Left lung (tissue), 14 donors: Measurements from ENCODE around the gene KRTAP8-1. TPM values are rescaled to one million over a fixed set of nuclear protein-coding genes. Genes with fewer than 3 reads are reported as not detected.
A peak's percentile ranks its signal among the peaks of the same experiment; 100 is the strongest.

ENCODE experiments used
- ATAC-seq: fragments of 200-7000 bp; cut with Tn5 transposase; one replicate; pipeline ENCODE4 v1.9.1; 2020; ENCODE audit warnings: moderate library complexity
- DNase-seq, 4 donors: peaks; one replicate each; pipeline ENCODE4 v3.0.0-alpha.2; 2013 to 2020
- H3K27ac ChIP-seq, 2 donors: fragments of 200-600 bp; sonication (generic) in 1 of 2; one replicate each; pipeline versions ENCODE4 v1.5.0 to v1.8.0; 2020 to 2021
- H3K27me3 ChIP-seq, 2 donors: fragments of 200-600 bp; sonication (generic) in 1 of 2; one replicate each; pipeline versions ENCODE4 v1.5.0 to v1.8.0; 2020 to 2021
- H3K36me3 ChIP-seq, 2 donors: fragments of 200-600 bp; sonication (generic) in 1 of 2; one replicate each; pipeline versions ENCODE4 v1.5.0 to v1.8.0; 2020 to 2021
- H3K4me1 ChIP-seq, 2 donors: fragments of 200-600 bp; one replicate each; pipeline ENCODE4 v1.8.0; 2021
- H3K4me3 ChIP-seq, 2 donors: fragments of 200-600 bp; sonication (generic) in 1 of 2; one replicate each; pipeline versions ENCODE4 v1.5.0 to v1.8.0; 2020 to 2021; ENCODE audit warnings: mild to moderate bottlenecking in 1 of 2
- H3K9me3 ChIP-seq, 2 donors: fragments of 200-600 bp; sonication (generic) in 1 of 2; one replicate each; pipeline versions ENCODE4 v1.5.0 to v1.8.0; 2020 to 2021
- intact Hi-C, 2 donors: fragments of 100-400 bp; cut with DNase I; formaldehyde crosslinking; loops; one replicate each; pipeline versions ENCODE4 v1.11.2 to v1.14.2; 2022
- long read RNA-seq, 12 donors: library from polyadenylated mRNA in 2 of 12; unstranded in 2 of 12; transcript quantifications; one replicate each; pipeline ENCODE4 v2.0.0 and lab custom pipeline, GENCODE V29; 2019 to 2026
- polyA plus RNA-seq, 6 donors: library from polyadenylated mRNA; unstranded; fragments of 120-200 nt; gene quantifications; one replicate each; pipeline ENCODE4 v1.2.1, GENCODE V29; 2013; ENCODE audit not compliant: insufficient read length in 6 of 6
- total RNA-seq, 2 donors: library from RNA; stranded (reverse); fragmentation: NEBNext Ultra II Directional; extraction: Animal tissue kit (Norgen Biotek cat#: 25700); gene quantifications; one replicate each; pipeline ENCODE4 v1.2.1, GENCODE V29; 2021
- TF ChIP-seq, protein P1 (sequence below), 2 donors: fragments of 200-600 bp; sonication (generic) in 1 of 2; IDR thresholded peaks; one replicate each; pipeline versions ENCODE4 v1.5.0 to v1.8.0; 2021; ENCODE audit warnings: antibody characterized with exemption in 2 of 2
- donor health status: DM: no; HTN: yes; CAD: no.
- donor health status: DM: no; HTN: no; CAD: no.

The KRTAP8-1 gene, protein sequence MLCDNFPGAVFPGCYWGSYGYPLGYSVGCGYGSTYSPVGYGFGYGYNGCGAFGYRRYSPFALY
- total RNA-seq = not detected
- not detected for polyA plus RNA-seq
- long read RNA-seq, donor 1 = 0 reads
- long read RNA-seq, donor 2 = 0 reads
- long read RNA-seq, donor 3 = 0 reads
- long read RNA-seq, donor 4 = 0 reads
- long read RNA-seq, donor 5 = 0 reads
- long read RNA-seq, donor 6 = 0 reads
- long read RNA-seq, donor 7 = 0 reads
- long read RNA-seq, donor 8 = 0 reads
- long read RNA-seq, donor 9 = 0 reads
- long read RNA-seq, donor 10 = 0 reads
- long read RNA-seq, donor 11 = 0 reads
- long read RNA-seq, donor 12 = 0 reads

DNA sequence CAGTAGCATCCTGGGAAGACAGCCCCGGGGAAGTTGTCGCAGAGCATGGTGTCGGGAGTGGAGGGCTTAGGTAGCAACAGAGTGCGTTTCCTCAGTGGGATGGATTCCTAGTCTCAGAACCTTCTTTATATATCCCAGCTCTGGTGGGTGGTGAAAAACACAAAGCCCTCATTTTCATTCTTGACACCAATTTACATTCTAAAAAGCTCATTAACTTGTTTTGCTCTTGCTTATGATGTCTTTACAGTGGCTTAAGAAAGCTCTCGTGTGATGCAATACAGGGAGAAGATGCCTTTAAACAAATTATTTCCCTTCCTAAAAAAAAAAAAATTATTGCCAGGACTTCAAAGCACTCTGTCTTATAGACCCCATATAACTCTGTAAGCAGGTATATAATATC lies at the start of gene KRTAP8-1:
TSS of gene KRTAP8-1 (minus strand) at position 101 of the 400 bp plus-strand sequence. CDS start at position 47, 54 bp downstream.
- ATAC-seq (no peak), DNase-seq (no peak)
- Histone ChIP-seq H3K4me1 (no peaks in the 10 kb centered on the region), H3K27me3 (no peaks in the 10 kb centered on the region), H3K36me3 (no peaks in the 10 kb centered on the region), H3K4me3 (no peak within 1 kb of the TSS), H3K27ac (no peak within 1 kb of the TSS), H3K9me3 (no peaks in the 10 kb centered on the region)
- intact Hi-C loops = no loop called here
- TF ChIP-seq, protein P1, sequence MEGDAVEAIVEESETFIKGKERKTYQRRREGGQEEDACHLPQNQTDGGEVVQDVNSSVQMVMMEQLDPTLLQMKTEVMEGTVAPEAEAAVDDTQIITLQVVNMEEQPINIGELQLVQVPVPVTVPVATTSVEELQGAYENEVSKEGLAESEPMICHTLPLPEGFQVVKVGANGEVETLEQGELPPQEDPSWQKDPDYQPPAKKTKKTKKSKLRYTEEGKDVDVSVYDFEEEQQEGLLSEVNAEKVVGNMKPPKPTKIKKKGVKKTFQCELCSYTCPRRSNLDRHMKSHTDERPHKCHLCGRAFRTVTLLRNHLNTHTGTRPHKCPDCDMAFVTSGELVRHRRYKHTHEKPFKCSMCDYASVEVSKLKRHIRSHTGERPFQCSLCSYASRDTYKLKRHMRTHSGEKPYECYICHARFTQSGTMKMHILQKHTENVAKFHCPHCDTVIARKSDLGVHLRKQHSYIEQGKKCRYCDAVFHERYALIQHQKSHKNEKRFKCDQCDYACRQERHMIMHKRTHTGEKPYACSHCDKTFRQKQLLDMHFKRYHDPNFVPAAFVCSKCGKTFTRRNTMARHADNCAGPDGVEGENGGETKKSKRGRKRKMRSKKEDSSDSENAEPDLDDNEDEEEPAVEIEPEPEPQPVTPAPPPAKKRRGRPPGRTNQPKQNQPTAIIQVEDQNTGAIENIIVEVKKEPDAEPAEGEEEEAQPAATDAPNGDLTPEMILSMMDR (IDR thresholded peaks at IDR 0.05) = no peak

DNA sequence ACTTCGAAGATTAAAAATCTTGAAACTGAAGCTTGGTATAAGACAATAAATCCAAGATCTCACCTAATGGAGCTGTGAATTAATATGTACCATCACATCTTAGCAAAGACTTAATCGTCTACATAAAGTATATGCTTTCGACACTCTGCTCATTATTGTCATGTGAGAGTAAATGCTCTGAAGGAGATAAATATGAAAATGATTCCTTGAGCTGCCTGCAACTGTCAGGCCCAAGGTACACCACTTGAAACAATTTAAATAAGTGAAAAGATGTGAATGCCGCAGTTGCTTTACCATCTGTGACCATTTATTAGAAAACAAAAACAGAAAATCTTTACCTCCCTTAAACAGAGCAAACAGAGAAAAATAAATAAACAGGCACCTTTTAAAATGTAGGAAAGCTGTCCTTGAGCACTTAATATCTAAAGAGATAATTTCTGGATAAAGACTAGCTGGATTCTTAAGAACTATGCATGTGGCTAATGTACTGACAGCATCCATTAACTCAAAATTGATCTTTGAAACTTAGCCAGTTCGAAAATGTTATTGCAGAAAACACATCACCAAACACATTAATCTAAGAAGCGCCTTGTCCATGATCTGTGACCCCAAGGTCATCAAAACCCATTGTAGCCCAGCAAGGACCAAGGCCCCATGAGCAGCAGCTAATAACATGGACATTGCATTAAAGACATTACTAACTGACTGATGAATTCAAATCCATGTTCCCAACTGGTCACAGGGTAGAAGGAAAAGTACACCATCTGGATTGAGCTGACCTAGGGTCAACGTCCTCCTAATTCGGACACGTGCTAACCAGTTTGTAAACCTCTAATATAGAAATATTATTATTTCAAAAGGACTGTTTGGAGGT lies 34.8 kb upstream of the KRTAP8-1 start:
- no peak overlapping the region for H3K4me3 ChIP-seq
- no peaks in the 10 kb centered on the region for H3K36me3 ChIP-seq
- no peak overlapping the region for H3K27ac ChIP-seq
- no peaks in the 10 kb centered on the region for H3K27me3 ChIP-seq
- DNase-seq (no peak), ATAC-seq (no peak)
- intact Hi-C loops = no loop called here
- no peaks in the 10 kb centered on the region for H3K4me1 ChIP-seq
- H3K9me3 ChIP-seq = peaks cover 0 to 2% of the 10 kb centered on the region in 2 donors
- TF ChIP-seq, protein P1 (IDR thresholded peaks at IDR 0.05) = no peak

DNA sequence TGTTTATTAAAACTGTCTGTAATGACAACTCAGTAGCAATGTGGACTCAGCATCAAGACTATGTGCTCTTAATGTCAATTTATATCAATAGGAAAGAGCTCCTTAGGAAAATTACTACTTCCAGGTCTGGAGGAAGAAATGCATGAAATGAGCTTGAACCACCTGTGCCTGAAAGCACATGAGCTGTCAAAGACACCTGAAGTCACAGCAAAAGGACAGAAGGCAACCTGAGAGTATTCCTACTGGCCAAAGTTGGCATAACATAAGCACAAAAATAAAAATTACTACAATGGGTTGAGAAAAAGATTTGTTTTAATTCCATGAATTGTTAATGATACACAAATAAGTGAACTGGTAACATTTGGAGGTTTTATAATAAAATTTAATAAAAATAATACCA lies 29.9 kb upstream of the KRTAP8-1 start:
- Histone ChIP-seq H3K4me3 (no peak overlapping the region), H3K4me1 (no peaks in the 10 kb centered on the region), H3K36me3 (no peaks in the 10 kb centered on the region), H3K9me3 (no peaks in the 10 kb centered on the region), H3K27ac (no peak overlapping the region), H3K27me3 (no peaks in the 10 kb centered on the region)
- TF ChIP-seq, protein P1 (IDR thresholded peaks at IDR 0.05) = no peak
- DNase-seq = no peak
- ATAC-seq = no peak
- intact Hi-C loops = no loop called here

DNA sequence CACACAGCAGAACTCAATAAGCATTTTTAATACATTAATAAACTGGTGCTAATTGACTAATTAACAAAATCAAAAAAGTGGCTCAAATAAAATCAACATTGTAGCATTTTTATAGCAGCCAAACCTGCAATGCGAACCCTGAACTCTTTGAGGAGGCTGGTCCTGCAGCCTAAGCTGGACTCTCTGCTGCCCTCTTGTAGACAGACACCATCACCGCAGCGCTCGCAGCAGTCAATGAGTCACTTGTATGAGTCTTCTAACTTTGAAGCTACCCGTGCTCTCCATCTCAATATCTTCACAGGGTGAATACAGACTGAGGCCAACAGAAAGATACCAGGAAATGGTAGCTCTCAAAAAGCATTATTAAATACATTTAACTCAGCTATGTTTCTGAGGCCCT lies 26.2 kb upstream of the KRTAP8-1 start:
- intact Hi-C loops = loop anchor here in 1 of 2 donors (10.0 kb wide), 1 partner anchor 245 kb away; no protein-coding TSS in a partner anchor
- TF ChIP-seq, protein P1 (IDR thresholded peaks at IDR 0.05) = peak in 1 of 2 donors; percentile 14
- Histone ChIP-seq H3K27ac (no peak overlapping the region), H3K4me3 (no peak overlapping the region), H3K9me3 (no peaks in the 10 kb centered on the region), H3K4me1 (no peaks in the 10 kb centered on the region), H3K36me3 (no peaks in the 10 kb centered on the region), H3K27me3 (no peaks in the 10 kb centered on the region)
- peak; percentile 71 for ATAC-seq
- peak in 1 of 4 donors; percentile 17 for DNase-seq

DNA sequence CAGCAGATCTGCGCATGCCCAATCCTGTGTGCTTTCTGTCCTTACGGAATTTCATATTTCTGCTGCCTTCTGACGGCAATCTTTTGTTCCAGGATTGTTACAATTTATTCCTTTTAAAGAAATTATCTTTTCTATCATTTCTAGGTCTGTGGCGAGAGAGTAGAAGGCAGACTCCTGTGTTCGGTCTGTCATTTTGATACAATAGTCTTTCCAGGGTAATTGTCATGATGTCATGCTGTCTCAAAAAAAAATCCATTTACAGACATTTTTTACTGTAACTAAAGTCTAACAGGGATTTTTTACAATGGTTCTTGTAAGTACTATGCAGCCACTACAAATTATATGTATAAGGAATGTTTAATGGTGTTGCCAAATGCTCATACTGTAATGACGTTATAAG lies 25.5 kb upstream of the KRTAP8-1 start:
- no peak overlapping the region for H3K27ac ChIP-seq
- no peak overlapping the region for H3K4me3 ChIP-seq
- no peaks in the 10 kb centered on the region for H3K4me1 ChIP-seq
- intact Hi-C loops = loop anchor here in 1 of 2 donors (10.0 kb wide), 1 partner anchor 246 kb away; no protein-coding TSS in a partner anchor
- TF ChIP-seq, protein P1 (IDR thresholded peaks at IDR 0.05) = no peak
- H3K36me3 ChIP-seq = no peaks in the 10 kb centered on the region
- DNase-seq = no peak
- no peaks in the 10 kb centered on the region for H3K9me3 ChIP-seq
- ATAC-seq = no peak
- no peaks in the 10 kb centered on the region for H3K27me3 ChIP-seq
